Measurements from ENCODE around the gene DCLK2.

DNA sequence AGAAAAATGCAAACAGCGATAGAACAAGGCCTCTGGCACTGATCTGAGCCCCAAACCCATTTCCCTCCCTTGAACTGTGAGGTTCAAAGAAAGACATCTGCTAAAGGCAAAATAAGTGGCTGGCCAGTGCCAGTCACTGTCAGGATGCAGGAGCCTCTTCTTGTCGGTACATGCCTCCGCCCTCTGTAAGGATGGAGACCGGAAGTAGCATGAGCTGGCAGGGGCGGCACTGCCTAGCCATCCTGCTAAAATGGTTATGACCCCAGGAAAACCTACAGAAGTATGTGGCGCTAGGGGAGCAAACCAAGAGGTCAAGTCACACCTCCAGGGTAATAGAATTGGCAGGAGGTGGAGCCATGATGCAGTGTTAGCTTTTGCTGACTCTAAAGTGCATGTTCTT lies 180.3 kb downstream of the DCLK2 start:
- TF ChIP-seq GATA2 (IDR thresholded peaks at IDR 0.05; ENCODE audit: low read depth, low read length) (no peak), GATA3 (IDR thresholded peaks at IDR 0.05; ENCODE audit: low read depth, low read length) (no peak)
